Keratinocyte (primary cell): ENCODE measurements around the gene ATXN7L3.

Source experiments
- EZH2 ChIP-seq: IDR thresholded peaks from one replicate; pipeline ENCODE4 v1.6.1; 2012; ENCODE audit warnings: inconsistent platforms, mild to moderate bottlenecking, low read length, moderate library complexity
- TF ChIP-seq, protein P1 (sequence below), 3 experiments: IDR thresholded peaks in 1 of 3; conservative IDR thresholded peaks in 1 of 3; optimal IDR thresholded peaks in 1 of 3; 2 replicates in 2 of 3; 3 replicates in 1 of 3; pipeline versions ENCODE3 to v1.5.1; 2011; ENCODE audit warnings: low read length in 3 of 3, mild to moderate bottlenecking in 3 of 3, moderate library complexity in 2 of 3, control low read depth in 1 of 3, inconsistent platforms in 1 of 3; ENCODE audit not compliant: insufficient read depth in 2 of 3; ENCODE audit errors: extremely low read depth in 1 of 3

DNA sequence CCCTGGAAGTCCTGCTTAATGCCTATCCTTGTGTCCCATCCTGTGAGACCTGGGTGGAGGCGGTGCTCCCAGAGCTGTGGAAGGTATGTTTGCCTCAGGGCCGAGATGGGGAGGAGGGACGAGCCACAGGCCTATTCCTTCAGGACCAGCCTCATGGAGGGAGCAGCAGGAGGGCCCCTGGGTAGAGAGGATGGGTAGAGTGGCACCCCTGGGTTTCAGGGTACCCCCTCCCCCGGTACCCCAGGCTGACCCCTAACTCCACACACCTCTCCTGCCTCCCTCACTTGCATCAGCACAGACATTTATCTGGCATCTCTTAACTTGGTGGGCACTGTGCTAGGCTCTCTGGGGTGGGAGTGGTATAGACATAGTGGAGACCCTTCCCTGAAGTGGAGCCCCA is 22.0 kb downstream of the ATXN7L3 start:
- TF ChIP-seq, protein P1, sequence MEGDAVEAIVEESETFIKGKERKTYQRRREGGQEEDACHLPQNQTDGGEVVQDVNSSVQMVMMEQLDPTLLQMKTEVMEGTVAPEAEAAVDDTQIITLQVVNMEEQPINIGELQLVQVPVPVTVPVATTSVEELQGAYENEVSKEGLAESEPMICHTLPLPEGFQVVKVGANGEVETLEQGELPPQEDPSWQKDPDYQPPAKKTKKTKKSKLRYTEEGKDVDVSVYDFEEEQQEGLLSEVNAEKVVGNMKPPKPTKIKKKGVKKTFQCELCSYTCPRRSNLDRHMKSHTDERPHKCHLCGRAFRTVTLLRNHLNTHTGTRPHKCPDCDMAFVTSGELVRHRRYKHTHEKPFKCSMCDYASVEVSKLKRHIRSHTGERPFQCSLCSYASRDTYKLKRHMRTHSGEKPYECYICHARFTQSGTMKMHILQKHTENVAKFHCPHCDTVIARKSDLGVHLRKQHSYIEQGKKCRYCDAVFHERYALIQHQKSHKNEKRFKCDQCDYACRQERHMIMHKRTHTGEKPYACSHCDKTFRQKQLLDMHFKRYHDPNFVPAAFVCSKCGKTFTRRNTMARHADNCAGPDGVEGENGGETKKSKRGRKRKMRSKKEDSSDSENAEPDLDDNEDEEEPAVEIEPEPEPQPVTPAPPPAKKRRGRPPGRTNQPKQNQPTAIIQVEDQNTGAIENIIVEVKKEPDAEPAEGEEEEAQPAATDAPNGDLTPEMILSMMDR (optimal IDR thresholded peaks at IDR 0.05 in 1 of 3, IDR thresholded peaks at IDR 0.05 in 1 of 3, conservative IDR thresholded peaks at IDR 0.05 in 1 of 3; ENCODE audit: extremely low read depth in 1 of 3, insufficient read depth in 2 of 3, low read length in 3 of 3) = no peak
- TF ChIP-seq EZH2 = no peak
